ENCODE measurements around the gene TXK. TPM values are rescaled to one million over a fixed set of nuclear protein-coding genes. Genes with fewer than 3 reads are reported as not detected.

TXK gene
- total and polyA plus RNA-seq, 10 of the 15 experiments (the other 5 are each of a cell fraction or from before 2014, with no cell fraction given): 0.44 to 2.9 (median 1.4) TPM

- DNase-seq (ENCODE audit: low read depth, low spot score): peak; percentile 84
- H4K20me1 ChIP-seq (ENCODE audit: control insufficient read depth, insufficient read depth): no peaks in the 10 kb centered on the region
- FAIRE-seq: peak; percentile 70
- peak overlapping the region; percentile 37; the same call in 1 of the 2 replicates for H3K9ac ChIP-seq (ENCODE audit: control insufficient read depth, insufficient read depth, low read length)
- H3K4me3 ChIP-seq: peak overlapping the region; percentile 18; the same call in 1 of the 2 replicates
- H2AFZ ChIP-seq (ENCODE audit: control insufficient read depth, low read depth, low read length): no peak overlapping the region
- H3K27ac ChIP-seq (ENCODE audit: control insufficient read depth, insufficient read depth): peak overlapping the region; percentile 71
- H3K9me3 ChIP-seq (replicated peaks; ENCODE audit: control insufficient read depth, insufficient read depth, low read length): peaks cover 3% of the 10 kb centered on the region; the same call in 1 of the 3 replicates
- SMC1A ChIA-PET (ENCODE audit: uncharacterized antibody, unreplicated experiment): interaction anchor here (0.5 to 11.7 kb wide), 18 partner anchors 11 to 162 kb away, joined by 3 to 268 read pairs (median 4); no protein-coding TSS in a partner anchor
- BruUV-seq (replicated peaks): no TSS peak
- POLR2A ChIA-PET: interaction anchor here (1.0 to 4.5 kb wide), 5 partner anchors 11 to 559 kb away, joined by 4 to 38 read pairs (median 7); no protein-coding TSS in a partner anchor
- peaks cover 72% of the 10 kb centered on the region for H3K4me1 ChIP-seq (ENCODE audit: control insufficient read depth, insufficient read depth, low read length)
- RAD21 ChIA-PET (ENCODE audit: unreplicated experiment): interaction anchor here (0.9 to 7.4 kb wide), 14 partner anchors 12 to 165 kb away, joined by 3 to 121 read pairs (median 4); partner anchors contain the start of gene CNGA1
- intact Hi-C loops (cut with micrococcal nuclease; ENCODE audit: unreplicated experiment): loop anchor here (1.0 to 10.0 kb wide), 4 partner anchors 11 to 533 kb away; partner anchors contain the start of gene TEC
- no peaks in the 10 kb centered on the region; a peak in 1 of 4 replicates for H3K27me3 ChIP-seq (replicated peaks in 1 of 2; ENCODE audit: control insufficient read depth in 2 of 2, insufficient read depth in 2 of 2, low read length in 1 of 2)
- peak overlapping the region; percentile 88 for H3K4me2 ChIP-seq (ENCODE audit: control insufficient read depth, insufficient read depth)
- in situ Hi-C loops (cut with MboI): no loop called here
- ATAC-seq: peak; percentile 95
- CTCF ChIA-PET: interaction anchor here (0.8 to 8.1 kb wide), 13 partner anchors 14 to 211 kb away, joined by 3 to 158 read pairs (median 4); partner anchors contain the start of genes CNGA1 and NIPAL1
- H3K79me2 ChIP-seq (ENCODE audit: control insufficient read depth, insufficient read depth, low read length): no peaks in the 10 kb centered on the region
- H3K36me3 ChIP-seq (ENCODE audit: control insufficient read depth in 2 of 2, insufficient read depth in 2 of 2, low read length in 1 of 2): no peaks in the 10 kb centered on the region
- WGBS (ENCODE audit: insufficient coverage, insufficient replicate concordance, low lambda C conversion rate, missing lambda C conversion rate): 3% methylated on average over 3 of the region's 3 CpGs
- TF ChIP-seq SKIL (IDR thresholded peaks at IDR 0.05; ENCODE audit: low read depth, poor library complexity, severe bottlenecking) (peak; percentile 92), FOXK2 (IDR thresholded peaks at IDR 0.05) (no peak), FOS (IDR thresholded peaks at IDR 0.05; ENCODE audit: borderline replicate concordance, extremely low read depth, insufficient read length) (no peak), CBX5 (IDR thresholded peaks at IDR 0.05; ENCODE audit: low read depth) (peak; percentile 93), YBX1 (IDR thresholded peaks at IDR 0.05) (no peak), JUNB (IDR thresholded peaks at IDR 0.05) (peak; percentile 87), NBN (IDR thresholded peaks at IDR 0.05) (peak; percentile 93), PKNOX1 (IDR thresholded peaks at IDR 0.05) (peak; percentile 92), POLR2AphosphoS2 (IDR thresholded peaks at IDR 0.05; ENCODE audit: low read depth, low read length) (no peak), HSF1 (IDR thresholded peaks at IDR 0.05; ENCODE audit: low read depth, low read length) (no peak), BCL3 (IDR thresholded peaks at IDR 0.05; ENCODE audit: borderline replicate concordance, insufficient read depth, low read depth, low read length, poor library complexity, severe bottlenecking) (peak; percentile 93), BACH1 (IDR thresholded peaks at IDR 0.05; ENCODE audit: borderline replicate concordance) (peak; percentile 96), NFYB (IDR thresholded peaks at IDR 0.05; ENCODE audit: insufficient read depth, low read depth, low read length) (no peak), PAX5 (IDR thresholded peaks at IDR 0.05; ENCODE audit: borderline replicate concordance, low read depth, low read length) (peak; percentile 98), BRCA1 (IDR thresholded peaks at IDR 0.05; ENCODE audit: low read depth, low read length) (no peak), ZNF24 (IDR thresholded peaks at IDR 0.05) (peak; percentile 45; the same call in 1 of the 2 replicates)
Measured at GRCh38 chr4:48047421-48047844, 86.6 kb downstream of the TXK start.

Measured in GM12878 (cell line).